Activated T-cell treated with anti-CD3 and anti-CD28 coated beads for 1 hour (primary cell): ENCODE data around the gene LEF1.
A peak's percentile ranks its signal among the peaks of the same experiment; 100 is the strongest.

ENCODE experiments used
- DNase-seq: peaks from one replicate; pipeline ENCODE4 v3.0.0-alpha.2; 2020; ENCODE audit warnings: low read depth

The LEF1 gene

DNA sequence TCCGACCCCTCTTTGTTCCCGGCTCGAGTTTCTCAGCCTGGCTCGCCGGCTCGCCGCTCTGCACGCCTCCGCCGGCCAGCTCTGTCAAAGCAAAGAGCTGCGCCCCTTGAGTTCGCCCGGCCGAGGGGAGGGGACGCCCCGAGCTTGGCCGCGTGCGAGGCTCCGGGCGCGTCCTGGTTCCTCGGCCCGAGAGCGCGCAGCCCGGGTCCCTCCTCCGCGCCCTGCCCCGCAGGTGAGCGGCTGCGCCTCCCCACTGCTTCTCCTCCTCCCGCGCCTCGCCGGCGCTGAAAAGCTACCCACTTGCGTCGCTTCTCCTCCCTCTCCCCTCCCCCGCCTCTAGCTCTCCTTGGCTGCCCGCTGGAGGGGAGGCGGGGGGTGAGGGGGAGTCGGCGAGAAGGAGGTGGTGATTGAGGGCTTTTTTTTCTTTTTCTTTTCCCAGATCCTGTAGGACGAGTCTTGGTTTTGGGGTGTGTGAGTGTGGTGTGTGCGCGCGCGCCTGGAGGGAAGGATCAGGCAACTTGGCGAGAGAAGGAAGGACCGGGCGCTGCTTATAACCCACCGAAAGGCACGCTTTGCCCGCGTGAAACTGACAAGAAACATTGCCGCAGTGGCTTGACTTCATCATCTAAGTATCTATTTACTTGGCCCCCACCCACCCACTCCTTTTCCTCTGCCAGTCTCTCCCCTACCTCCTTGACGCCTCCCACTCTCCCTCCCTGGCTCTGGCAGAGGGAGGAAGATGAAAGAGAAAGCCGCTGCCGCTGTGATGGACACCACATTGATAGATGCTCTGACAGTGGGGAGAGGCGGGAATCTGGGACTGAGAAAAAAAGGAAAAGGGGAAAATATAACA, at the start of gene LEF1:
Gene LEF1, minus strand, starts transcription at position 262 of the 853 bp plus-strand sequence. CDS start 1,165 bp downstream, outside the sequence.
- peak; percentile 66 for DNase-seq

DNA sequence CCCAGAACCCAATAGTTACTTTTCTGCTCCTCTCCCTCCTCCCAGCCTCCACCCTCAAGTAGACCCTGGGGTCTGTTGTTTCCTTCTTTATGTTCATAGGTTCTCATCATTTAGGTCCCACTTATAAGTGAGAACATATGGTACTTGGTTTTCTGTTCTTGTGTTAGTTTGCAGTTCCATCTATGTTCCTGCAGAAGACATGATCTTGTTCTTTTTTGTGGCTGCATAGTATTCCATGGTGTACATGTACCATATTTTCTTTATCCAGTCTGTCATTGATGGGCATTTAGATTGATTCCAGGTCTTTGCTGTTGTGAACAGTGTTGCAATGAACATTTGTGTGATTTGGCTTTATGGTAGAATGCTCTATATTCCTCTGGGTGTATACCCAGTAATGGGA, 47.8 kb upstream of the LEF1 start:
- no peak for DNase-seq

DNA sequence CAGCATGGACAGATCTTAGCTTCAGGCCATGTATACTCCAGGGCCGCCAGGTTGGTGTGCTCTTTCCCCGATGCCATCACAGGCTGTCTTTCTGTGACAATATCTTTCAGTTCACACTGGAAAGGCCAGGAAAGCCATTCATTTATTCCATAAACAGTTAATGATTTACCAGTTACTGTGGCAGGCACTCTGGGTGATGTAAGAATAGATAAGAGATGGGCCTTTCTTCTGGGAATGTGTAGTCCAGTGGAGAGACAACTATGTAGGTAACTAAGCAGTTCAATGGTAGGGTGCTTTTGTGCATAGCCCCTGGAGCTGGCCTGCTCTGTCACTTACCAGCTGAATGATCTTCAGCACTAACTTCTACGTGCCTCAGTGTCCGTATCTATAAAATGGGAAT, 46.3 kb upstream of the LEF1 start:
- no peak for DNase-seq

DNA sequence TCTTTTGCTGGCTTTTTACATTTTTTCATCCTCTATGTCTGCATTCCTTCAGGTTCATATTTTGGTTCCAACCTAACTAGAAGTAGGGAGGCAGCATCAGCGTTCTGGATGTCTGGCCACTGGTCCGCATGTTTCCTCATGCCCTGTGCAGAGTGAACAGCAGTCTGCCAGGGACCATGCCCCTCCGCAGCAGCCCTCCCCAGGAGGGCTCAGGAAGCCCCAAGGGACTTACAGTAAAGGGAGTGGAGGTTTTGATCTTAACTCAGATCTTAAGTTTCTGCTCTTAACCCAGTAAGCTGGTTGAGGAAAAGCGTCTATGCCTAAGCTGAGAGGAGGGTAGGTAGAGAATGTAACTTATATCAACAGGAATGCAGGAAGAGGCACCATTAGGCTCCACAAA, 45.0 kb upstream of the LEF1 start:
- no peak for DNase-seq

DNA sequence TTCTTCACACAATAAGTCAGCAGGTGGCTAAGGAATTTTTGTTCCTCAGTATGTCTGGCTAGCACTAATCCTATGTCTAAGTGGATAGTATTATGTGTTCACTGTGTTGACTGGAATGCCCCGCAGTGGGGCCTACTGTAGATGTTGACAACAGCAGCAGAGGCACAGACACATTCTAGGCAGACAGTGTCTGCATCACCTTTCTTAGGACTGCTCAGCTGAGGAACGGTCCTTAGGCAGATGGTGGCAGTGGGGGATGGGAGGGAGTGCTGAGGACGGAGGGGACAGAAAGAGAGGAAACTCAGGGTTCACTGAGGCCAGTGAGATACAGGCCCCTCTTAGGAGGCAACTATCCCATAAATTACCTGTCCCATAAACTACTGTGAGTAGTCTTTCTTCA, 44.6 kb upstream of the LEF1 start:
- no peak for DNase-seq

DNA sequence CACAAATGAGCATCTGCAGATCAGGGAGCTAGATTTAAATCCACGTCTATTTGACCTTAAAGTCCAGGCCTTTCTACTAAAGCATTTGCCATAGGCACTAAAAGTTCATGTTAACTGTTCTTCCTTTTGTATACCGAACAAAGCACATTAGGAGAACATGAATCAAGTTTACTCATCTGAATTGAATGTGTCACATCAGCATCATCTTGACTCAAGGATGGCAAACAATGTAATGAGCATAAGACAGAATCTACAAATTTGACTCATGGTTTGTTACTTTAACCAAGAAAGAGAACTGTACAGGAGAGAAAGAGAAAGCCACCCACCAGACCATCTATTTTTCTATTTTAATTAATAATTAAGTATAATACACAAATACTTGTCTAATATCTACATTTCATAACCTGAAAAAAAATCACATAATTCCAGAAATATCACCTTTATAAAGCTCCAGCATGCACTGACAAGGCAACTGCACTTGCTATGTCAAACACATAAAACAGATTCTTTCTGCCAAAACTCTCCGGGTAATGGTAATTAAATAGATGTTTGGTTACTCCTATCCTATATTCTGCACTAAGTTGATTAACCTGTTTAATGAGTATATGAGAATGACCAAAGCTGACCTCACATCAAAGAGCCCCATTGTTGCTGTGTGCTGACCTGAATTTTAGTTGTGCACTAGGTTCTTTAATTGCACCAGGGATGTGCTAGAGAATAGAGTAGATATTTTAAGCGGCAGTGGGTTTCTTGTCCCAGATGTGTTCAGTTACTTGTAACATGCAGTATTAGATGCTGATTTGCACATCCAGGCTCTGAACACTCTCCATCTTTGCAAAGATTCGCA, 42.5 kb upstream of the LEF1 start:
- DNase-seq, result no peak

DNA sequence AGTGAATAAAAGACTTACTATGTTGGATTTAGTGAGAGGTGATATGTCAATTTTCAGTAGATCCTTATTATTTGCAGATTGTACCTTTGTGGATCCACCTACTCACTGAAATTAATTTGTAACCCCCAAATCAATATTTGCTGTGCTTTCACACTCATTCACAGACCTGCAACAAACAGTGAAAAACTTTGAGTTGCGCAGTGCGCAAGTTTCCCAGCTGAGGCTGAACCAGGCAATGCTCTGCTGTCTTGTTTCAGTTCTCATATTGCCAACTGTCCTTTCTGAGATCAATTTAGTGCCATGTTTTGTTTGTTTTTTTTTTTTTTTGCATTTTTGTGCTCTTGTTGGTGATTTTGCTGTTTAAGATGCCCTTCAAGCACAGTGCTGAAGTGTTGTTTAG, 40.8 kb upstream of the LEF1 start:
- no peak for DNase-seq

DNA sequence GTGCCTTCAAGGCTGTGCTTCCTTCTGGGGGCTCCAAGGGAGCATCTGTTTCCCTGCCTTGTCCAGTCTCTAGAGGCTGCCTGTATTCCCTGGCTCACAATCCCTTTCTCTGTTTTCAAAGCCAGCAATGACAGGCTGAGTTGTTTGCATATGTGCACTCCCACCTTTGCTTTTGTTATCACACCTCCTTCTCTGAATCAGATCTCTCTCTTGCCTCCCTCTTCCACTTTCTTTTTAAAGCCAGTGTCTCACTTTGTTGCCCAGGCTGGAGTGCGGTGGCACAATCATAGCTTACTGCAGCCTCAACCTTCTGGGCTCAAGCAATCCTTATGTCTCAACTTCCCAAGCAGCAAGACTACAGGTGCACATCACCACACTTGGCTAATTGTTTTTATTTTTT, 37.1 kb upstream of the LEF1 start:
- no peak for DNase-seq

DNA sequence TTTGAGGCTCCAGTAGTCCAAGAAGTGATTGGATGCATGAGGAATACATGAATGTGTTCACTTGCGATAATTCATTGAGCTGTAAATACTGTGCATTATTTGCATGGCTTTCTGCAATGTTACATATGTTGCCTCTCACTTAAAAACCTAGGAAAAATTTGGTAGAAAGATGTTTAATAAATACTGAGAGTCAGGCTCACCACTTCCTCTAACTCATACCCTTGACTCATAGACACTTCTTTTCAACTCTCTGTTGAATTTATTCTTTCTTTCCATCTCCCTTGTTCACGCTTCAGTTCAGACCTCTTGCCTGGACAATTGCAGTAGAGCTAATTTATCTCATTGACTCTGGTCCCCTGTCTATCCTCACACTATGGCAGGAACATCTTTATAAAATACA, 35.8 kb upstream of the LEF1 start:
- no peak for DNase-seq

DNA sequence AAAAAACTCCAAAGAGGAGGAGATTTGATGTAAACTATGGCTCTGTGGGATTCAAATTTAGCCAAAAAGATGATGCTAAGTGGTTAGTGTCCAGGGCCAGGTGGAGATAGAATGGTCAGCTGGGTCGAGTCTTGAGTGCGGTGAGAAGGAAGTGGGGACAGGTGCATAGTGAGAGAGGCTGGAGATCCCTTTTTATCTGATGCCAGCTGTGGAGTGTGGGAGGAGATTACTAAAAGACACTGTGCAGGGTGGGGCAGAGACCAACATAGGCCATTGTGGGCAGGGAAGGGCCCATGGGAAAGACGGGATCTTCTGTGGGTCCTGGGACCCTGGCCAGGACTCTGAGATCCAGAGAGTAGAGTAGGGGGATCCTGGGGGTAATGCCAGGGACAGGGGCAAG, 34.6 kb upstream of the LEF1 start:
- no peak for DNase-seq

DNA sequence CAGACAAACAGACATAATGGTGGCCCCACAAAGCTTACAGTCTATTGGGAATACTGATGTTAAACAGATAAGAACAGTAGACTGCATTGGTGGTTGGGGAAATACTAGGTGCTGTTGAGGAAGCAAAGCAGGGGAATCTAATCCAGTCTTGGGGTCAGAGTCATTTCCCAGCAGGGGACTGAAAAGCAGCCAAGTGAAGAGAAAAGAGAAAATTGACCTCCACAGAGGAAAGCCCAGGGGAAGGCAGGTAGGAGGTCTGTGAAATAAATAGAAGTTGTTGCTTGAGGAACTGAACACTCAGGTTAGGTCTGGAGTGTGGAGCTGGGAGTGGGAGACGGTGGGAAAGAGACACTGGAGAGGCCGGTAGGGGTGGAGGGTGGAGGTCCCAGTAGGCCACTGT, 33.0 kb upstream of the LEF1 start:
- DNase-seq, result no peak

DNA sequence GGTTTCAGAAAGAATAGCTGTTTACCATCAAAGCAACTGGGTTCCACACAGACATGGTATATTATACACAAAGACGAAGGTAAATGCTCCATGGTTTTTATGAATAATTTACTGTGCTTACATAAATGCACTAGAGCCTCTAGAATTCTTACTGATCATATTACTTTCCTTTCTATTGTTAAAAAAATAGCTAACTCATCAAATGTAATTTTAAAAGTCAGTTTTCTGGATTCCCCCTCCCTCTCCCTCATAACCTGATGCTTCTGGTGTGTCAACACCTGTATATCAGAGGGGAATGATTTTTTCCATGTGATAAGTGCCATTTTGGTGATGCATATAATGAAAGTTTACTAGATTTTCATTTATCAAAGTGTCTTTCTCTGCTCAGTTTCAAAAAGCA, 31.1 kb upstream of the LEF1 start:
- no peak for DNase-seq

DNA sequence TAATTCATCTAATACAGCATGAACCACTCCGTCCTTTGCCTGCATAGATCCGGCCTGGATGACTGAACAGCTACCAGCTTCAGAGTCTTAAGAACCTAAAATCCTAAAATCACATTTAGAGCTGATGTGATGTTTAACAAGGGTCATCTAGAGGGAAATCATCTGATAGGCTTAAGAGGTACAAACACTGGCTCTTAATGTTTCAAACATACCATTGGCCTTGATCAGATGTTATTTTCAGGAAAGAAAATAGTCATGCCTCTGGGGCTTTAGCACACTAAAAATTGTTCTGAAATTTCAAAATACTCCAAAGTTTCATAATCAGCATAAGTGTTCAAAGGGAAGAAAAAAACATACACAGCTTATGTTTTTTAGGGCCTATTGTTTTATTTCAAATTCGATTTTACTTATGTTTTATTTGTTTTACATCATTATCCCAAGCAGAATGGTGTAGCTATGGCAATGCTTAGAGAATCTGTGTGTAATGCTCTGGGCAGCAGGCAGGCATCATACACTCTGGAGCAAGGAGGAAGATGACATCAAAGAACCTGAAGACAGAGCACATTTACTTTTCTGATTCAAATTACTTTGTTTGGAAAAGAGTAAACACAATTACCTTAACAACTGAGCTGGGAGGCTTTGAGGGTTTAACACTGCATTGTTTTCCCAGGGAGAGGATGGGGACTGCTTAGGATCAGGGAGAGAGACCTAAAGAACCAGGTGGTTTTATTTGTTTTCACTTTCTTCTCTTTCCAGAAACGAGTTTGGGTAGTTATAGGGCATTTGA, 25.3 kb upstream of the LEF1 start:
- no peak for DNase-seq

DNA sequence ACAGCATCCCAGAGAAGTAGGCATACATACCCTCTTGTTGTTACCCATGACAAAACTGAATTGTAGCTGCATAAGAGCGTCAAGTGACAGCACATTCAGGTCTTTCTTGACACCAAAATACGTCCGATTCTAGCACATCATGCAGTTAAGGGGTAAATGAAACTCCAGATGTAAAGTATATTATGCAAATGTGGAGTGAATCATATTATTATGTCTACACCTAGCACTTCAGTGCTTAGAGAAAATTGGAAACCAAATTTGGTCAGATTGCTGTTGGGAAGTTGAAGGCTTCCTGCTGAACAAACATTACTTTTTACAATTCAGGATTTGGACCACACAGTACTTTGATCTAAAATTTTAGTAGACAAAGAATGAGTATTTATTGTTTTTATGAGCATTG, 24.2 kb upstream of the LEF1 start:
- DNase-seq, result no peak

DNA sequence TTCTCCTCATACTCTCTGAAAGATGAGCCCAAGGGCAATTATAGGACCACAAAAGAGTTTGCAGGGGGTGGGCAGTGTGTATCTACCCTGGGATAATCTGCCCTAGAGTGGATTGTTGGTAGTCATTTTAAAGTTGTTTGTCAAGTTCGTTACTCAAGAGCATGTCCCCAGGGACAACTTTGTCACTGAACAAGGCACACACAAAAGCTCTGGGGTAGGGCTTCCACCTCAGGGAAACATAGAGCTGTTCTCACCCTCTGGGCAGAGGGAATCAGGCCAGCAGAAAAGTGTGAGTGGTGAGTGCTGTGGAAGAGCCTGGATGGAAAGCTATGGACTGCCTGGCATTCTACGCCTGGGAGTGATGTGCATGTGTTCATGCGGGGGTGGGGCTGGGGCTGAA, 23.3 kb upstream of the LEF1 start:
- no peak for DNase-seq

DNA sequence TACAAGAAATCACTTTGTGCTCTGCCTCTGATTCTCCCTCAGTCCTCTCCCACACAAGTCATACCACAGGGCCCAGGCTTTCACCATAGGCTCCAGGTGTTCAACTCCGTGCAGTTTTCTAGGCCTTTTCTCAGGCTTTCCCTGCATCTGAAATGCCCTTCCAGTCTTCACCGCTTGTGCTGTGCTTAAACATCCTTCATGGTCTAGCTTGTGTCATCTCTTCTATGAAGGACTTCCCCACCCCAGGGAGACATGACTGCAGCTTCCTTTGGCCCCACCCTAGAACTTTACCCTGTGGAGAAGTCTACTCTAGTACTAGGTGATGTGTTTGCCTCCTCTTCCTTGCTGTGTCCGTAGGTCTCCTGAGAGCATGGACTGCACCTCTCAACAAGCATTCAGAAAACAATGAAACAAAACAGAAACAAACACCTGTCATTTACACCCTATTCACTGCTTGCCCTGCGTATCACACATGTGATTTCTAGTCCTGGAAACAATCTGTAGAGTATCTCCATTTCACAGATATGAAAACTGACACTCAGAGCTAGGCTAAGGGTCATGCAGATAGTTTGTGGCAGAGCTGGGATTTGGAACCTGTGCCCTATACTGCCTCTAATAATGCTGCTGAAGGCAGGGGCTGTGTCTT, 22.7 kb upstream of the LEF1 start:
- no peak for DNase-seq

DNA sequence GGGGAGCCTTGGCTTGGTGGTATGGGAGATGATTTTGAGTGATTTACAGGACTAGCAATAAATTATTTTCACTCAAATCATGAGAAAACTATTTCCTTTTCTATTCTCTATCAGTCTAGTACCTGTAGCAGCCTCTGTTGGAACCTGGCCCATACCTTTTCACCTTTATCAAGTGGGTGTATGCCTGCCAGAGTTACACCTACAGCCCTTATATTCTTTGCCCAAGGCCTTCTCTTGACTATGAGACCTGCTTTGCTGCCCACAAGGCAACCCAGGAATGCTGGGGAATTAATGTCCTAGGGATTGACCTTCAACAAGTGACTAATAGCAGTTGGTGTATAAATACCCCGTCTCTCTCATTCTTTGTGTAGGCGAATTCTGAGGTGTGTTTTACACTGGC, 20.0 kb upstream of the LEF1 start:
- DNase-seq, result no peak

DNA sequence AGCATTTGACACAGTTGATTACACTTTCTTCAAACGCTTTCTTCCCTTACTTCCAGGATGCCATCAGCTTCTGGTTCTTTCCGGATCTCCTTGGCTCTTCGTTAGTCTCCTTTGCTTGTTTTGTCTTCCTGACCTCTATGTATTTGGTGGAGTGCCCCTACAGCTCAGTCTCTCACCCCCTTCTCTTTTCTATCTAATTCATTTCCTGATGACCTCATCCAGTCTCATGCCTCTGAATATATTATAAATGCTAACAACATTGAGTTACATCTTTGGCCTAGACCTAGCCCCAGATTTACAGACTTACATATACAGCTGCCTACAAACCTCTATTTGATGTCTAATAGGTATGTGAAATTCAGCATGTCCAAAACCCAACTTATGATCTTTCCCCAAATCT, 16.5 kb upstream of the LEF1 start:
- DNase-seq, result no peak

DNA sequence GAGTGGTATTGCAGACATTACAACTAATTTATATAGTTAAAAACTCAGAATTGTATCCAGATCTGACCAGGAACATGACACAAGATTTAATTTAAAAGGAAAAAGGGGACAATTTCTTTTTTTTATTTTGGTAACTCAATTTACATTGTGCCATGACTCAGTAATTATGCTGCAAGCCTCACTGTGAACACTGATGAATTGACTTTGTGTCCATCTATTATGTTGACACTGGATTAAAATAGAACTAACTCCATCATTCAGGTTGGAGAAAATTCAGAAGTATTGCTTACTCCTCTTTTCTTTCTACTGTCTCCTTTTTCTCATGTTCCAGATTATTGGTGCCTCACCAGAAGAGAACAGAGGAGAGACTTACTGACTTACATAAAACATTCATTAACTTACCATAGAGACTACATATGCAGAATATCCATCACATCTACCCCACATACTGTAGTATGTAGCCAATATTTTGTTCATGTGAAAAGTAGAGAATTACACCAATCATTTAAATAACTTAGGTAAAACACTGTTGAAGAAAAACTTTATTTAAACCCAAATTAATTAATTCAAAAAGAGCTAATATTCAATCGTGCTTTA, 15.8 kb upstream of the LEF1 start:
- DNase-seq, result no peak

DNA sequence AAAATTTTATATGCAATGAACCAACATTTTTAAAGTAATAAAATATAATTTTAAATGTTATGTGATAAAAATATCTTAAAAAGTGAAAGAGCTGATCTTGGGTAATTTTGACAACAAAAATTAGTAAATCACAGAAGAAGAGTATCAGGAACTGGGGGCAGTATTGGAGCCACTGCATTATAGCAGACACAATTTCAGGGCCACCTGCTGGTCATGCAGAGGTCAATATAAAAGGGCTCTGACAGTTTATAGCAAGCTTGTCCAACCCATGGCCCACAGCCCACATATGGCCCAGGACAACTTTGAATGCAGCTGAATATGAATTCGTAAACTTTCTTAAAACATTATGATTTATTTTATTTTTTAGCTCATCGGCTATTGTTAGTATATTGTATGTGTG, 13.0 kb upstream of the LEF1 start:
- DNase-seq, result no peak

DNA sequence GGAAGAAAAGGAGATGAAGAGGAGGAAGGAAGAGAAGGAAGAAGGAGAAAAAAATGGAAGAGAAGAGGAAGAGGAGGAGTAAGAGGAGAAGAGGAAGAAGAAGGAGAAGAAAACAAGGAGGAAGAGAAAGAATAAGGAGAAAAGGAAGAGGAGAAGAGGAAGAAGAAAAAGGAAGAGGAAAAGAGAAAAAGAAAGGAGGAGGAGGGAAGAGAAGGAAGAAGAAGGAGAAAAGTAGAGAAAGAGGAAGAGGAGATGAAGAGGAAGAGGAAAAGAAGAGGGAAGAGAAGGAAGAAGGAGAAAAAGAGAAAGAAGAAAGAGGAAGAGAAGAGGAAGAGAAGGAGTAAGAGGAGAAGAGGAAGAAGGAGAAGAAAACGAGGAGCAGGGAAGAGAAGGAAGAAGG, 11.8 kb upstream of the LEF1 start:
- no peak for DNase-seq

DNA sequence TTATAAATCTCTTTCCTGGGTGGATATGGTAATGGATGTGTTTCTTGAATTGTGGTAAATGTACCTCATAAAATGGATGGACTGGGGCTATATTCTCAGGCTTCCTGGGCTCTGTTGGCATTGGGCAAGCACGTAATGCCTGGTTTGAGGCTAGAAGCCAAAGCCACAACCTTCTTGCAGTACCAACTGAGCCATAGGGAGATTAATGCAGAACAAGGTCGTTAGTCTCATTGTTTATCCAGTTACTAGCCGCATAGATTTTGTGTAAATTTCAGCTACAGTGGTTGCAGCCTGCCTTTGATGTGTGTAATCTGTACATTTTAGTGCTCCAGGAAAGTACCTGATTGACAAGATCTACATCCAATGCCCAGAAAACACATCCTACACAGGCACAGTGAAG, 7.2 kb upstream of the LEF1 start:
- no peak for DNase-seq
